ENCODE data around the gene MBP. TPM values are rescaled to one million over a fixed set of nuclear protein-coding genes. Genes with fewer than 3 reads are reported as not detected.

Gene MBP
- total RNA-seq, 2 donors from 2014 or later, result 15.4 to 15.8 TPM

- Histone ChIP-seq H3K9me3 (no peaks in the 10 kb centered on the region), H3K4me3 (no peak overlapping the region), H3K27me3 (no peaks in the 10 kb centered on the region), H3K36me3 (no peaks in the 10 kb centered on the region), H3K4me1 (peaks cover 0 to 6% of the 10 kb centered on the region in 2 donors), H3K27ac (no peak overlapping the region)
- TF ChIP-seq, protein P1, sequence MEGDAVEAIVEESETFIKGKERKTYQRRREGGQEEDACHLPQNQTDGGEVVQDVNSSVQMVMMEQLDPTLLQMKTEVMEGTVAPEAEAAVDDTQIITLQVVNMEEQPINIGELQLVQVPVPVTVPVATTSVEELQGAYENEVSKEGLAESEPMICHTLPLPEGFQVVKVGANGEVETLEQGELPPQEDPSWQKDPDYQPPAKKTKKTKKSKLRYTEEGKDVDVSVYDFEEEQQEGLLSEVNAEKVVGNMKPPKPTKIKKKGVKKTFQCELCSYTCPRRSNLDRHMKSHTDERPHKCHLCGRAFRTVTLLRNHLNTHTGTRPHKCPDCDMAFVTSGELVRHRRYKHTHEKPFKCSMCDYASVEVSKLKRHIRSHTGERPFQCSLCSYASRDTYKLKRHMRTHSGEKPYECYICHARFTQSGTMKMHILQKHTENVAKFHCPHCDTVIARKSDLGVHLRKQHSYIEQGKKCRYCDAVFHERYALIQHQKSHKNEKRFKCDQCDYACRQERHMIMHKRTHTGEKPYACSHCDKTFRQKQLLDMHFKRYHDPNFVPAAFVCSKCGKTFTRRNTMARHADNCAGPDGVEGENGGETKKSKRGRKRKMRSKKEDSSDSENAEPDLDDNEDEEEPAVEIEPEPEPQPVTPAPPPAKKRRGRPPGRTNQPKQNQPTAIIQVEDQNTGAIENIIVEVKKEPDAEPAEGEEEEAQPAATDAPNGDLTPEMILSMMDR (IDR thresholded peaks at IDR 0.05), result no peak
- no peak for DNase-seq (ENCODE audit: low spot score)
Observed at GRCh38 chr18:77033575-77033974, 99.0 kb downstream of the MBP start.

GRCh38 chr18:77032181-77032701, 100.3 kb downstream of the MBP start:
- no peaks in the 10 kb centered on the region for H3K9me3 ChIP-seq
- H3K4me1 ChIP-seq, result peaks cover 0 to 6% of the 10 kb centered on the region in 2 donors
- TF ChIP-seq, protein P1 (IDR thresholded peaks at IDR 0.05), result no peak
- no peak overlapping the region for H3K27ac ChIP-seq
- DNase-seq (ENCODE audit: low spot score), result no peak
- no peak overlapping the region for H3K4me3 ChIP-seq
- H3K27me3 ChIP-seq, result no peaks in the 10 kb centered on the region
- no peaks in the 10 kb centered on the region for H3K36me3 ChIP-seq

DNA sequence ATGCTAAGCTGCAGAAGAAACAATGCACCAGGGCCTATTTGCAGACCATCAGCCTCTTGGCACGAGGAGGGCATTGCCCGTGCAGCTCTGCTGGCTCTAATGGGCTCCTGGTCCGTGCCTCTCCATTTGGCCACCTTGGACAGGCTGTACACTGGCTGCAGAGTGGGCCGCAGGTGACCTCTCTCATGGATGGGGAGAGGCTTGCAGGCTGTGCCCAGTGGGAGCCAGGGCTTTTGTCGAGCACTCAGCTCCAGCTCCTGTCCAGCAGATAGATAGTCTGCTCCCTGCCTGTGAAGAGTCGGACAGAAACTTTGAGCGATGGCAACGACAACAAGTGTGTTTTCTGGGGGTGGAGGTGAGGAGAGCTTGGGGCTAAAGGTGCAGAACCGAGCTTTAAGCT, 100.9 kb downstream of the MBP start:
- H3K27me3 ChIP-seq, result no peaks in the 10 kb centered on the region
- H3K27ac ChIP-seq, result no peak overlapping the region
- TF ChIP-seq, protein P1 (IDR thresholded peaks at IDR 0.05), result no peak
- peaks cover 0 to 6% of the 10 kb centered on the region in 2 donors for H3K4me1 ChIP-seq
- DNase-seq (ENCODE audit: low spot score), result no peak
- no peaks in the 10 kb centered on the region for H3K36me3 ChIP-seq
- no peaks in the 10 kb centered on the region for H3K9me3 ChIP-seq
- H3K4me3 ChIP-seq, result no peak overlapping the region

DNA sequence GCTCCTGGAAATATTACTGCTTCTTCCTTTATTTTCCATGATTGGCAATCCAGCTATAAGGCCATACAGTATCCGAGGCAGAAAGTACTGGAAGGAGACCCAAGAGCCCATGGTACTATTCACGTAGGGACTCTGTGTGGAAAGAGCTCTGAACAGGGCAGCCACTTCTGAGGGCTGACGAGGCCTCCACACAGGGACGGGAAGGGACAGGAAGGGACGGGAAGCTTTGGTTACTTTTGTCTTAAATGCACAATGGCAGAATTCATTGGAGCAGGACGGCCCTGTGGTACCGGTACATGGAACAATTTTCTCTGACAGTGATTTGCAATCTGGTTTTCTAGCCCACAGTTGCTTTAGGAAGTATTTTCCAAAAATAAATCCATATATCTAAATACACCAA, 102.4 kb downstream of the MBP start:
- H3K9me3 ChIP-seq, result no peaks in the 10 kb centered on the region
- TF ChIP-seq, protein P1 (IDR thresholded peaks at IDR 0.05), result no peak
- no peaks in the 10 kb centered on the region for H3K27me3 ChIP-seq
- H3K27ac ChIP-seq, result no peak overlapping the region
- DNase-seq (ENCODE audit: low spot score), result no peak
- H3K36me3 ChIP-seq, result no peaks in the 10 kb centered on the region
- peaks cover 0 to 2% of the 10 kb centered on the region in 2 donors for H3K4me1 ChIP-seq
- no peak overlapping the region for H3K4me3 ChIP-seq

DNA sequence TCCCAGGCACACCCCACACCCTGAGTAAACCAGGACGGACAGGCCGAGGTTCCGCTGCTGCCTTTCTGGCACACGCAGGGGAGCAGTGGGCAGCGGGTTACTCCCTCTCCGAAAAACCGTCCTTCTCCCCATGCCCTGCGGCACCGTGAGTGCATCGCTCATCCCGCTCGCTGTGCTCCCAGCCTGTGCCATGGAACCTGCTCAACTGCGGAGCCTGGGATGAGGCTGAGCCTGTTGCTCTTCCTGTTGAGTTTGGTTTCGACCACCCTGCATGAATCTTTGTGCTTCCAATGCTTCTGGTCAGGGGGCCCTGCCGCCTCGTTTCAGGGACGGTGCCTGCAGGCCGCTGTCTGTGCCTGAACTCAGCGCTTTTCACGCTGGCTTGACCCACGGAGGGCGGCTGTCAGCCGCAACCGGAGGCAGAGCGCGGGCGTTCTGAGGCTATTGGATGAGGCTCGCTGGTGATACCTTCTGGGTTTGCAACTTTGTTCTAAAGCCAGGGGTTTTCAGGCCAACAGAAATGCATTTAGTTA, 106.7 kb downstream of the MBP start:
- Histone ChIP-seq H3K9me3 (no peaks in the 10 kb centered on the region), H3K4me1 (no peaks in the 10 kb centered on the region), H3K27ac (no peak overlapping the region), H3K4me3 (no peak overlapping the region), H3K27me3 (no peaks in the 10 kb centered on the region), H3K36me3 (no peaks in the 10 kb centered on the region)
- TF ChIP-seq, protein P1 (IDR thresholded peaks at IDR 0.05), result no peak
- DNase-seq (ENCODE audit: low spot score), result no peak

DNA sequence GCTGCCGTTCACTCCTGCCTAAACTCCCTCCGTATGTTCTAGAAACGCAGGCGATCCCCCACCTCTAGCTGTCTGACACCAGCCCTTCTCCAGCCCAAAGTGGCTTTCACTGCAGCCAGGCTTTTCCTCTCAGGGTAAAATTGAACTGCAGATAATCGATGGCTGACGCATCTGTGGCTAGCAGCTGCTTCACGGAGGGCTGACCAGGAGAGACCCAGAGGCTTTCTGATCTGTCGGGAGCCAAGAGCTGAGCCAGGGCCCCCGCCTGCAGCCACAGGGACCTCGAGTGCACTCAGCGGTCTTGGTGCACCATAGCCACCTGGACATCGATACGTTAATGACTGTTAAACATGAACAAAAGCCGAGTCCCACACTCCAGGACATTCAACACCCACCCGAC, 107.5 kb downstream of the MBP start:
- H3K4me3 ChIP-seq, result no peak overlapping the region
- H3K9me3 ChIP-seq, result no peaks in the 10 kb centered on the region
- TF ChIP-seq, protein P1 (IDR thresholded peaks at IDR 0.05), result no peak
- DNase-seq (ENCODE audit: low spot score), result no peak
- no peak overlapping the region for H3K27ac ChIP-seq
- H3K4me1 ChIP-seq, result no peaks in the 10 kb centered on the region
- H3K36me3 ChIP-seq, result no peaks in the 10 kb centered on the region
- H3K27me3 ChIP-seq, result no peaks in the 10 kb centered on the region

Measured in right atrium auricular region (tissue), 2 donors.